H9 (cell line): ENCODE data around the gene EPC2. TPM values are rescaled to one million over a fixed set of nuclear protein-coding genes. Genes with fewer than 3 reads are reported as not detected.

Source experiments
- DNase-seq: peaks from one replicate; pipeline ENCODE4 v3.0.0-alpha.2; 2017
- H2AFZ ChIP-seq: one replicate; pipeline ENCODE4 v1.6.1; 2013; ENCODE audit warnings: mild to moderate bottlenecking, low read length, control low read depth, moderate library complexity
- H2AK5ac ChIP-seq: 2 replicates; pipeline ENCODE4 v1.6.1; 2013; ENCODE audit warnings: low read length, control low read depth, mixed read lengths; ENCODE audit not compliant: insufficient read length
- H2BK120ac ChIP-seq: one replicate; pipeline ENCODE4 v1.6.1; 2013; ENCODE audit warnings: low read depth, mild to moderate bottlenecking, low read length, control low read depth, inconsistent platforms; ENCODE audit not compliant: poor library complexity, severe bottlenecking
- H2BK12ac ChIP-seq: 2 replicates; pipeline ENCODE4 v1.6.1; 2013; ENCODE audit warnings: low read length, control low read depth, mixed read lengths, low read depth; ENCODE audit not compliant: insufficient read length
- H2BK15ac ChIP-seq: 2 replicates; pipeline ENCODE4 v1.6.1; 2013; ENCODE audit warnings: low read depth, low read length, control low read depth
- H2BK20ac ChIP-seq: one replicate; pipeline ENCODE4 v1.6.1; 2013; ENCODE audit warnings: low read depth, mild to moderate bottlenecking, low read length, control low read depth, inconsistent platforms; ENCODE audit not compliant: poor library complexity, severe bottlenecking
- H2BK5ac ChIP-seq: 2 replicates; pipeline ENCODE4 v1.6.1; 2013; ENCODE audit warnings: low read length, control low read depth, mixed read lengths; ENCODE audit not compliant: insufficient read length
- H3K14ac ChIP-seq: 2 replicates; pipeline ENCODE4 v1.6.1; 2013; ENCODE audit warnings: low read length, control low read depth; ENCODE audit not compliant: insufficient read depth
- H3K18ac ChIP-seq: 2 replicates; pipeline ENCODE4 v1.6.1; 2013; ENCODE audit warnings: low read depth, mild to moderate bottlenecking, mixed read lengths, low read length, control low read depth; ENCODE audit not compliant: insufficient read length
- H3K23ac ChIP-seq: 2 replicates; pipeline ENCODE4 v1.6.1; 2013; ENCODE audit warnings: low read length, control low read depth, mixed read lengths, low read depth; ENCODE audit not compliant: insufficient read length
- H3K23me2 ChIP-seq: 2 replicates; pipeline ENCODE4 v1.6.1; 2013; ENCODE audit warnings: low read depth, mild to moderate bottlenecking, mixed read lengths, low read length, control low read depth; ENCODE audit not compliant: insufficient read length, poor library complexity, severe bottlenecking
- H3K27ac ChIP-seq: 2 replicates; pipeline ENCODE4 v1.5.1; 2013; ENCODE audit warnings: low read length, control low read depth, mixed read lengths, low read depth; ENCODE audit not compliant: insufficient read length
- H3K27me3 ChIP-seq: 2 replicates; pipeline ENCODE4 v1.6.1; 2013; ENCODE audit warnings: low read length, control low read depth, inconsistent platforms; ENCODE audit not compliant: insufficient read depth
- H3K4ac ChIP-seq: 2 replicates; pipeline ENCODE4 v1.6.1; 2013; ENCODE audit warnings: low read depth, mild to moderate bottlenecking, control low read depth, inconsistent platforms, low read length, moderate library complexity
- H3K4me1 ChIP-seq: 2 replicates; pipeline ENCODE4 v1.6.1; 2013; ENCODE audit warnings: low read length, control low read depth, inconsistent platforms; ENCODE audit not compliant: insufficient read depth
- H3K4me2 ChIP-seq: 2 replicates; pipeline ENCODE4 v1.6.1; 2013; ENCODE audit warnings: low read length, control low read depth, mixed read lengths; ENCODE audit not compliant: insufficient read length, insufficient read depth
- H3K56ac ChIP-seq: 2 replicates; pipeline ENCODE4 v1.6.1; 2013; ENCODE audit warnings: low read depth, mild to moderate bottlenecking, mixed read lengths, low read length, control low read depth; ENCODE audit not compliant: insufficient read length
- H3K79me1 ChIP-seq: 2 replicates; pipeline ENCODE4 v1.6.1; 2013; ENCODE audit warnings: low read depth, mild to moderate bottlenecking, moderate library complexity, low read length, control low read depth, inconsistent platforms; ENCODE audit not compliant: insufficient read depth, poor library complexity, severe bottlenecking
- H3K79me2 ChIP-seq: 2 replicates; pipeline ENCODE4 v1.6.1; 2013; ENCODE audit warnings: low read length, control low read depth, inconsistent platforms; ENCODE audit not compliant: insufficient read depth
- H3K9ac ChIP-seq: 2 replicates; pipeline ENCODE4 v1.6.1; 2013; ENCODE audit warnings: low read length, control low read depth, mixed read lengths; ENCODE audit not compliant: insufficient read length; ENCODE audit errors: extremely low read depth
- H3K9me3 ChIP-seq: one replicate; pipeline ENCODE4 v1.6.1; 2013; ENCODE audit warnings: low read depth, low read length, inconsistent platforms; ENCODE audit not compliant: control insufficient read depth
- H3T11ph ChIP-seq: one replicate; pipeline ENCODE4 v1.6.1; 2013; ENCODE audit warnings: mild to moderate bottlenecking, low read length, control low read depth, inconsistent platforms
- H4K20me1 ChIP-seq: one replicate; pipeline ENCODE4 v1.6.1; 2013; ENCODE audit not compliant: control insufficient read depth, insufficient read length, insufficient read depth
- H4K5ac ChIP-seq: 2 replicates; pipeline ENCODE4 v1.6.1; 2013; ENCODE audit warnings: low read depth, mild to moderate bottlenecking, mixed read lengths, low read length, control low read depth; ENCODE audit not compliant: insufficient read length
- H4K8ac ChIP-seq: replicated peaks from 2 replicates; pipeline ENCODE4 v1.6.1; 2013; ENCODE audit warnings: low read length, control low read depth, mixed read lengths, low read depth; ENCODE audit not compliant: insufficient read length
- H4K91ac ChIP-seq: 2 replicates; pipeline ENCODE4 v1.6.1; 2013; ENCODE audit warnings: low read depth, mild to moderate bottlenecking, moderate library complexity, mixed read lengths, low read length, control low read depth; ENCODE audit not compliant: insufficient read length
- H3K27ac Mint-ChIP-seq, 3 experiments: 2 replicates in 2 of 3; 3 replicates in 1 of 3; pipeline ENCODE4 v1.8.0; 2020 to 2021; ENCODE audit warnings: mixed read lengths in 3 of 3, mild to moderate bottlenecking in 1 of 3, moderate library complexity in 1 of 3
- H3K27me3 Mint-ChIP-seq: 2 replicates; pipeline ENCODE4 v1.8.0; 2021; ENCODE audit warnings: low read depth, mild to moderate bottlenecking, moderate library complexity, mixed read lengths
- H3K36me3 Mint-ChIP-seq, 3 experiments: 2 replicates in 2 of 3; 3 replicates in 1 of 3; pipeline ENCODE4 v1.8.0; 2020 to 2021; ENCODE audit warnings: low read depth in 3 of 3, mixed read lengths in 3 of 3; ENCODE audit not compliant: insufficient read depth in 1 of 3
- H3K4me1 Mint-ChIP-seq, 2 experiments: 2 replicates each; pipeline ENCODE4 v1.8.0; 2020; ENCODE audit warnings: mixed read lengths in 2 of 2
- H3K4me3 Mint-ChIP-seq, 2 experiments: 2 replicates in 1 of 2; 3 replicates in 1 of 2; pipeline ENCODE4 v1.8.0; 2020 to 2021; ENCODE audit warnings: mild to moderate bottlenecking in 2 of 2, mixed read lengths in 2 of 2, moderate library complexity in 1 of 2
- H3K9me3 Mint-ChIP-seq, 2 experiments: 2 replicates in 1 of 2; 3 replicates in 1 of 2; pipeline ENCODE4 v1.8.0; 2020; ENCODE audit warnings: mild to moderate bottlenecking in 2 of 2, mixed read lengths in 2 of 2, moderate library complexity in 1 of 2
- total RNA-seq: library from RNA; stranded (reverse); gene quantifications from 2 replicates; pipeline ENCODE4 v1.2.1, GENCODE V29; 2021
- TF ChIP-seq, protein P1 (sequence below): fragments of 200-600 bp; sonication (generic); conservative IDR thresholded peaks from 3 replicates; pipeline ENCODE4 v1.8.0; 2021; ENCODE audit warnings: antibody characterized with exemption, mild to moderate bottlenecking

Gene EPC2
- total RNA-seq, 1 experiment from 2014 or later: 31.3 TPM

- Mint-ChIP-seq H3K27ac (no peak overlapping the region), H3K9me3 (peaks cover 59 to 61% of the 10 kb centered on the region in 2 experiments), H3K27me3 (no peaks in the 10 kb centered on the region; the same call in 1 of the 2 replicates), H3K4me1 (no peaks in the 10 kb centered on the region), H3K36me3 (peaks cover 73 to 86% (median 75%) of the 10 kb centered on the region in 3 experiments), H3K4me3 (no peak overlapping the region)
- no peak overlapping the region for H3K14ac ChIP-seq
- TF ChIP-seq, protein P1, sequence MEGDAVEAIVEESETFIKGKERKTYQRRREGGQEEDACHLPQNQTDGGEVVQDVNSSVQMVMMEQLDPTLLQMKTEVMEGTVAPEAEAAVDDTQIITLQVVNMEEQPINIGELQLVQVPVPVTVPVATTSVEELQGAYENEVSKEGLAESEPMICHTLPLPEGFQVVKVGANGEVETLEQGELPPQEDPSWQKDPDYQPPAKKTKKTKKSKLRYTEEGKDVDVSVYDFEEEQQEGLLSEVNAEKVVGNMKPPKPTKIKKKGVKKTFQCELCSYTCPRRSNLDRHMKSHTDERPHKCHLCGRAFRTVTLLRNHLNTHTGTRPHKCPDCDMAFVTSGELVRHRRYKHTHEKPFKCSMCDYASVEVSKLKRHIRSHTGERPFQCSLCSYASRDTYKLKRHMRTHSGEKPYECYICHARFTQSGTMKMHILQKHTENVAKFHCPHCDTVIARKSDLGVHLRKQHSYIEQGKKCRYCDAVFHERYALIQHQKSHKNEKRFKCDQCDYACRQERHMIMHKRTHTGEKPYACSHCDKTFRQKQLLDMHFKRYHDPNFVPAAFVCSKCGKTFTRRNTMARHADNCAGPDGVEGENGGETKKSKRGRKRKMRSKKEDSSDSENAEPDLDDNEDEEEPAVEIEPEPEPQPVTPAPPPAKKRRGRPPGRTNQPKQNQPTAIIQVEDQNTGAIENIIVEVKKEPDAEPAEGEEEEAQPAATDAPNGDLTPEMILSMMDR: no peak
- no peak overlapping the region for H4K5ac ChIP-seq
- no peak overlapping the region for H2AFZ ChIP-seq
- H3K56ac ChIP-seq: no peak overlapping the region
- peaks cover 6% of the 10 kb centered on the region for H3K9me3 ChIP-seq
- peaks cover 4% of the 10 kb centered on the region for H3K79me1 ChIP-seq
- peaks cover 1% of the 10 kb centered on the region; the same call in 1 of the 2 replicates for H3K79me2 ChIP-seq
- no peak overlapping the region for H3K9ac ChIP-seq
- H3K23me2 ChIP-seq: no peaks in the 10 kb centered on the region
- H3K4me1 ChIP-seq: no peaks in the 10 kb centered on the region
- H3K18ac ChIP-seq: no peak overlapping the region
- H4K8ac ChIP-seq: no peak overlapping the region
- H2BK15ac ChIP-seq: no peak overlapping the region
- H3K4ac ChIP-seq: no peak overlapping the region
- no peak overlapping the region for H3K23ac ChIP-seq
- no peak overlapping the region for H3K4me2 ChIP-seq
- no peaks in the 10 kb centered on the region for H3K27me3 ChIP-seq
- H2AK5ac ChIP-seq: no peak overlapping the region
- H4K20me1 ChIP-seq: no peaks in the 10 kb centered on the region
- H4K91ac ChIP-seq: no peak overlapping the region
- H2BK5ac ChIP-seq: no peak overlapping the region
- H2BK120ac ChIP-seq: no peak overlapping the region
- no peak for DNase-seq
- H2BK20ac ChIP-seq: no peak overlapping the region
- H3K27ac ChIP-seq: no peak overlapping the region
- no peak overlapping the region for H3T11ph ChIP-seq
- no peak overlapping the region for H2BK12ac ChIP-seq
These were observed 59.7 kb downstream of the EPC2 start for GRCh38 chr2:148704247-148704646.
